ENCODE data around the gene OVCA2.

Gene OVCA2

GRCh38 chr17:1996800-1997288 lies 45.0 kb upstream of the OVCA2 start:
- Mint-ChIP-seq H3K9me3 (no peaks in the 10 kb centered on the region), H3K27ac (peak overlapping the region; percentile 65 to 97 (median 87)), H3K4me3 (peak overlapping the region; percentile 26 to 75 (median 74)), H3K4me1 (peaks cover 38% of the 10 kb centered on the region), H3K27me3 (ENCODE audit: low read depth) (peaks cover 27% of the 10 kb centered on the region), H3K36me3 (ENCODE audit: low read depth) (no peaks in the 10 kb centered on the region)
- TF ChIP-seq, protein P1, sequence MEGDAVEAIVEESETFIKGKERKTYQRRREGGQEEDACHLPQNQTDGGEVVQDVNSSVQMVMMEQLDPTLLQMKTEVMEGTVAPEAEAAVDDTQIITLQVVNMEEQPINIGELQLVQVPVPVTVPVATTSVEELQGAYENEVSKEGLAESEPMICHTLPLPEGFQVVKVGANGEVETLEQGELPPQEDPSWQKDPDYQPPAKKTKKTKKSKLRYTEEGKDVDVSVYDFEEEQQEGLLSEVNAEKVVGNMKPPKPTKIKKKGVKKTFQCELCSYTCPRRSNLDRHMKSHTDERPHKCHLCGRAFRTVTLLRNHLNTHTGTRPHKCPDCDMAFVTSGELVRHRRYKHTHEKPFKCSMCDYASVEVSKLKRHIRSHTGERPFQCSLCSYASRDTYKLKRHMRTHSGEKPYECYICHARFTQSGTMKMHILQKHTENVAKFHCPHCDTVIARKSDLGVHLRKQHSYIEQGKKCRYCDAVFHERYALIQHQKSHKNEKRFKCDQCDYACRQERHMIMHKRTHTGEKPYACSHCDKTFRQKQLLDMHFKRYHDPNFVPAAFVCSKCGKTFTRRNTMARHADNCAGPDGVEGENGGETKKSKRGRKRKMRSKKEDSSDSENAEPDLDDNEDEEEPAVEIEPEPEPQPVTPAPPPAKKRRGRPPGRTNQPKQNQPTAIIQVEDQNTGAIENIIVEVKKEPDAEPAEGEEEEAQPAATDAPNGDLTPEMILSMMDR (IDR thresholded peaks at IDR 0.05; ENCODE audit: unreplicated experiment in 3 of 3) = no peak

DNA sequence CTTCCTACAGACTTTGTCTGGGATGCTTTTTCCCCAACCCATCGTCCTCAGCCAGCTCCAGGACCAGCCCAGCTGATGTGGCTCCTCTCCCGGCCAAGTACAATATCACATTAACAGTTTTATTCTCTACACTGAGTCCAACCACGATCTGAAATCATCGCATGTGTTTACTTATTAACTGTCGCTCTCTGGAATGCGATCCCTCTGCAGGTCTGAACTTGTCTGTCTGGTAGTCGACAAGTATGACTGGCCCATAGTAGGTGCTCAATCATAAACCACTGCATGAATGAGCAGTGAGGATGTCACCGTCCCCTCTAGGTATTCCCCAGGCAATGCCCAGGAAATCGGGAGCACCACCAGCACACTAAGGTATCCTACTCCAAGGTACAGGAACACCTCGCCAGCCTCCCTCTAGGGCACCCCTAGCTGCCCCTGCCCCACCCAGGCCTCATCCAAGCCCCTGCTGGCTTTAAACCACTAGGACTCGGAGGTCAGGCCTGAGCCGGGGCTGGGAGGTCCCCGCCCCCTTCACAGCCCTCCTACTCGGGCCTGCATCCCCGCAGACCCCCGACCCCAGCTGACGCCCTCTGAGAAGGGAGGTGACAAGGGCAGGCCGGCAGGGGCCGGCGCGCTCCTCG lies 44.4 kb upstream of the OVCA2 start:
- Mint-ChIP-seq H3K36me3 (ENCODE audit: low read depth) (no peaks in the 10 kb centered on the region), H3K9me3 (no peaks in the 10 kb centered on the region), H3K4me1 (peaks cover 38% of the 10 kb centered on the region), H3K4me3 (peak overlapping the region; percentile 26 to 75 (median 74)), H3K27ac (peak overlapping the region; percentile 65 to 97 (median 87)), H3K27me3 (ENCODE audit: low read depth) (peaks cover 26% of the 10 kb centered on the region)
- TF ChIP-seq, protein P1 (IDR thresholded peaks at IDR 0.05; ENCODE audit: unreplicated experiment in 3 of 3) = no peak

GRCh38 chr17:1997927-1998742 lies 43.7 kb upstream of the OVCA2 start:
- Mint-ChIP-seq H3K4me1 (peaks cover 38% of the 10 kb centered on the region), H3K36me3 (ENCODE audit: low read depth) (no peaks in the 10 kb centered on the region), H3K27ac (peak overlapping the region in 1 of 3 experiments; percentile 97), H3K27me3 (ENCODE audit: low read depth) (peaks cover 22% of the 10 kb centered on the region), H3K4me3 (no peak overlapping the region), H3K9me3 (no peaks in the 10 kb centered on the region)
- TF ChIP-seq, protein P1 (IDR thresholded peaks at IDR 0.05; ENCODE audit: unreplicated experiment in 3 of 3) = no peak

- H3K9me3 Mint-ChIP-seq = no peaks in the 10 kb centered on the region
- no peaks in the 10 kb centered on the region for H3K36me3 Mint-ChIP-seq (ENCODE audit: low read depth)
- H3K4me3 Mint-ChIP-seq = peak overlapping the region; percentile 67 to 81 (median 72)
These were observed 42.1 kb upstream of the OVCA2 start for GRCh38 chr17:1999557-2000251.

DNA sequence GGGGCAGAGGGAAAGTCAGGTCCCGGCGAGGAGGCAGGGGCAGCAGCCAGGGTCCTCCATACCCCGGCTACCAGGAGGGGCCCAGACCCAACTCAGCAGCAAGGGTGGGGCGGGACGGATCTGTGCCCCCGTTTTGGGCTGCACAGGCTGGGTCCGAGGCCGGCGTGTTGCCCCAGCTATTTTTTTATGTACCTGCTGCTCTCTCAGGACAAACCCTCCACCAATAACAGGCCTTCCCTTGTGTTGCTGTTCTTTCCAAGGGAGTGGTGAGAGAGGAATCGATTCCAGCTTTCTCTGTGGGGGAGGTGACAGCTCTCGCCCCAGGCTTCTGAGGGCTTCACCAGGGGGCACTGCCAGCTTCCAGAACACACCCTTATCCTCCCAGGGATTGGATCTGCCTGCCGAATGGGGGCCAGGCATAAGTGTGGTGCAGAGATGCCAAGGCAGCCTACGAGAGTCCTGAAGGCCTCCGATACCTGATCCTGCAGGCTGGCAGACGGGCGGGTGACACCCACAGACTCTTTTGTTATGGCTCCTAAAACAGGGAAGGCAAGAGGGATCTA lies 39.0 kb upstream of the OVCA2 start:
- Mint-ChIP-seq H3K27me3 (ENCODE audit: low read depth) (no peaks in the 10 kb centered on the region), H3K27ac (peak overlapping the region in 2 of 3 experiments; percentile 54 to 90), H3K4me3 (peak overlapping the region in 1 of 3 experiments; percentile 50), H3K4me1 (peaks cover 15% of the 10 kb centered on the region), H3K9me3 (no peaks in the 10 kb centered on the region), H3K36me3 (ENCODE audit: low read depth) (no peaks in the 10 kb centered on the region)
- TF ChIP-seq, protein P1 (IDR thresholded peaks at IDR 0.05; ENCODE audit: unreplicated experiment in 3 of 3) = no peak

More at GRCh38 chr17:1999557-2000251, 42.1 kb upstream of the OVCA2 start:
- H3K27ac Mint-ChIP-seq = peak overlapping the region; percentile 89 to 98 (median 98)
- H3K27me3 Mint-ChIP-seq (ENCODE audit: low read depth) = peaks cover 12% of the 10 kb centered on the region
- H3K4me1 Mint-ChIP-seq = peaks cover 38% of the 10 kb centered on the region
- TF ChIP-seq, protein P1 (IDR thresholded peaks at IDR 0.05; ENCODE audit: unreplicated experiment in 3 of 3) = no peak
